GF-D8 (cell line): Measurements from ENCODE around the gene SBSN.

Experiments
- DNase-seq: peaks from one replicate; lab custom pipeline; 2025; lab: John Stamatoyannopoulos, UW

The SBSN gene

DNA sequence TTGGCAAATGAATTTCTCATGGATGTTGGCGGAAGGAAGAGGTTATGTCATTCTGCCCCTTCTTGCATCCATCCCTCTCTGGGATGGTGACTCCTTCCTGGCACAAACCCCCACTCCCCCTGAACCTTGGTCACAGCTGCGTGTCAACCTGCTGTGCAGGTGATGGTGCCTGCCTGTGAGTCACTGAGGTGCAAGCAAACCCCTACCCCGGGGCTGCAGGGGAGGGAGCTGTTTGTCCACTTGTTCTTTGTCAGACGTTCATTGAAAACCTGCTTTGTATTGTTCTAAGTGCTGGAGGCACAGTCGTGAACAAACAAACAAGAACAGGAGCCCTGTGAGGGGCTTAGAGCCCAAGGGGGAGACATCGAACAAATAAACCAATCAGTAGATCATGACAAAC is 3.2 kb upstream of the SBSN start:
- no peak for DNase-seq

DNA sequence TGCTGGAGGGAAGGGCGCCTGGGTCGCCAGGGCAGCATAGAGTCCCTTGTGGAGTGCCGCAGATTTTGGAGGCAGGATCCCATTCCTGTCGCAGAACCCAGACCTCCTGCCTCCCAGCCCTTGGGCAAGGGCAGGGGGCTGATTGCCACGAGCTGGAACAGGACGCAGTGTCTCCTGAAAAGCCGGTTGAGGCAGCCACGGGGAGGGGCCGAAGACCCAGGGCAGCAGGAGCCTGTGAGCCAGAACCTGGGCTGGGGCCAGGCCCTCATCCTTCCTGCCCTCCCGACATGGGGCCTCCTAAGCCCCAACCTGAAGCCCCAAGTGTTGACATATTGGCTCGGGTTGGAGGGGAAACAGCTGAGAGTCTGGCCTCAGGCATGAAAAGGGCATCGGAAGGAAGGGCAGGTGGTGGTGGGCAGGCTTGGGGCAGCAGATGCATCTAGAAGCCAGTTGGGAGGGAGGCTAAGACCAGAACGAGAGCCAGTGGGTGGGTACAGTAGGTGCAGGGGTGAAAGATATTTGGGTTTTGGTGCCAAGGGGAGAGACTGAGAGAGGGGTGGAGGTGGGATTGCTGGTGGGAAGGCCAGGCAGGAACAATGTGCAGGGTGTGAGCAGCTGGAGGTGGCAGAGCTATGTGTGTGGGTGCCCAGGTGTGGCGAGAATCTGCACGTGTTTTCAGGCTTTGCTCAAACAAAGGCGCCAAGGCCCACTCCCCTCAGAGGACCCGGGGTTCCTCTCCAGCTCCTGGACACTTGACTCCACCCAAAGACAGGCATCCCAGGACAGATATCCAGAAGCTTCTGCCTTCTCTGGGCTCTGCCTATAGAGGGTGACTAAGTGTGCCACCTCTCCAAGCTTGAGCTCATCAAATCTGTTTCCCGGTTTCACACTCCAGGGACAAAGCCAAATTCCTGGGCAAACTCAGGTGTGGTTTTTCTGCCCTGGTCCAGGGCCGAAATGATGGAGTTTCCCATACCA is 1.4 kb upstream of the SBSN start:
- no peak for DNase-seq

DNA sequence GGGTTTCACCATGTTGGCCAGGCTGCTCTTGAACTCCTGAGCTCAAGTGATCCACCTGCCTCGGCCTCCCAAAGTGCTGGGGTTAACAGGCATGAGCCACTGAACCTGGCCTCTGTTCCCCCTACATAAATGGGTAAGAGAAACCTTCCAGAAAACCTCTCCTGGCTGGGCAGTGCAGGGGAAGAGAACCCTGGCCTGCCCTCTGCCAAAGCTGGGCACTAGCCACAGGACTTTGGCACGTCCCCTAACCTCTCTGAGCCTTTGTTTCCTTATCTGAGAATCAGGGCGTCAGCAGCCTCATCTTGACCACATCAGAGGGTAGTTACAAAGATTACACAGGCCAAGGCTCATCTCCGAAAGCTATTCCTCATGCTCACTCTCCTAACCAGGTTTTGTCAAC is 2.2 kb downstream of the SBSN start:
- DNase-seq: no peak

DNA sequence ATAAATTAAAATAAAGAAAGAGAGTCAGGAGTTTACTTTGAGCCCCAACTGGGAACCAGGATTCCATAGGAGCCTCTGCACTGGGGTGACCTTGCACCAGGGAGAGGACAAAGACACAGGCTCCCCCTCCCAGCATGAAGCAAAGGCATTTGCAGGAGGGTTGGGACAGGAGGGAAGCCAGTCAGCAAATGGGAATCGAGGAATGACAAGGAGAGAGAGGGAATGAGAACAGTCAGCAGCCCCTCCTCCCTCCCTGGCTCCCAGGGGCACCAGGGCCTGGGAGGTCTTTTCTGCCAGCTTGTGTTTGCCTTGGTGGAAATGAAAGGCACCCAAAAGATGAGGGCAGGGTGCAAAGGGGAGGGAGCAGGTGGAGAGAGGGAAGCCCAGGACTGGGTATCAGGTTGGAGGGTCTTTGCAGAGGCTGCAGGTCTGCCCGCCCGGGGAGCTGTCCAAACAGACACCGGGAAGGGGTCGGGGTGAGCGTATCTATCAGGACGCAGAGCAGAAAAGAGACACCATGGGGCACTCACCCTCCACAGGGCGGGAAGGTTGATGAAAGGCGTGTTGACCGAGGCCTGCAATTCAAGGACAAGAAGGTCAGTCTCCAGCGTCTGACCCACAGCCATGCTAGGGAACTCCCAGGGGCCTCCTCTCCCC is 3.8 kb downstream of the SBSN start:
- DNase-seq: no peak

DNA sequence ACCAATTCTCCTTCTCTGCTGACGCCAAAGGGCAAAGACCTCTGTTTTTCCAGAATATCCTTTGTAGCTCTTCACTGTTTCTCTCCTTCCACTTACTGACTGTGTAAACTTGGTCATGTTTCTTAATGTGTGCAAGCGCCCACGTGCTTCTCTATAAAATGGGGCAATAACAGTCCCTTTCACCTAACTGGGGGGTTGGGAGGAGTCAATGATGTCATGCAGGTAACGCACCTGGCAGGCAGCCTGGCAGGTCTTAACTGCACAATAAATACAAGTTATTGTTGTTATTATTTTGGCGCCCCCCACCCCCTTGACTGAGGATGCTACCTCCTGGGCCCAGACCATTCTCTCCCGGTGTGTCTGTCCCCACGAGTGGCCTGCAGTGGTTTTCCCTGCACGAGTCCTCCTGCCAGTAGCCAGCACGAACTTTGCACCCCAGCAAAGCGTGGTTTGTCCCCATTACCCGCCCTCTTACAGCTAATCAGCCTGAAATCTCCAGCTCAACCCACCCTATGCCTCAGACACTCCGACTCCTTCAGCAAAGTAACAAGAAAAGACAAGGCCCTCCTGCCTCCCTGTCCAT is 5.3 kb downstream of the SBSN start:
- no peak for DNase-seq

DNA sequence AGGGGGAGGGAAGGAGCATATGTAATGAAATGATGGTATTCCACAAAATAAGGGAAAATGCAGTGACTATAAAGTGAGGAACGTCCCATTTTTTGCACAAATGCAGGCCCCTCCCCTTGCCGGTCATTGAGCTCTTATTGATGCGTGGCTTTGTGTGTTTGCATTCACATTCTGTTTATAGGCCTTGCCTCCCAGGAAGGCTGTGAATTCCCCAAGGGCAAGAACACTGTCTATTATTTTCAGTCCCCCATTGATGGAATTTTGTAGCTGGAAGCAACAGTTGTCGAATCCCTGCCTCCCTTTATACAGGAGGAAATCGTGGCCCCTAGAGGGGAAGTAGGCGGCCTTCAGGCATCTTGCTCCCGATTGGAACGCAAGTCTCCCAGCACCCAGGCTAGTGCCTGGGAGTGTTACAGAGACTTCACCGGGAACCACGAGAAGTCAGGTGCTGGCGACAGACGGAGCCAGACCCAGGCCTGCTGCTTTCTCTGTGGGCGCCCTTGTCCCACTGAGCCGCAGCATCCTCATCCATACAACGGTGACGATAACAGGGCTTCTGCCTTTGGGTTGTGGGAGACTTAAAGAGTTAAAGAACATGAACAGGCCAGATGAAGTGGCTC is 6.9 kb downstream of the SBSN start:
- no peak for DNase-seq

DNA sequence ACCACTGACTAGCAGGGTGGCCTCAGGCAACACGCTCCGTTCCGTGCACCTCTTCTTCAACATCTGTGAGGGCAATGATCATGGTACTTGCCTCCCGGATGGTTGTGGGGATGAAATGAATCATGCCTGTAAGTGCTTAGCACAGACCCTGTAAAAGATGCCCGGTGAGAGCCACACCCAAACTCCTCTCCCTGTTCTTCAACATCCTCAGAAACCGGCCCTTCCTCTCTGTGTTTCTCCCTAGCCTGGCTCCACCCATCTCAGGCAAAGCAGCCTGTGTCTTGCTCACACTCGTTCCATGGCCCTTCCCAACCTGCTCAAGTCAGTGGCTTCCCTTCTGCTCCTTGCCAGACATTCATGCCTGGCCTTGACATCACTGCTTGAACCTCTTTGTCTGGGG is 8.8 kb downstream of the SBSN start:
- DNase-seq: no peak

DNA sequence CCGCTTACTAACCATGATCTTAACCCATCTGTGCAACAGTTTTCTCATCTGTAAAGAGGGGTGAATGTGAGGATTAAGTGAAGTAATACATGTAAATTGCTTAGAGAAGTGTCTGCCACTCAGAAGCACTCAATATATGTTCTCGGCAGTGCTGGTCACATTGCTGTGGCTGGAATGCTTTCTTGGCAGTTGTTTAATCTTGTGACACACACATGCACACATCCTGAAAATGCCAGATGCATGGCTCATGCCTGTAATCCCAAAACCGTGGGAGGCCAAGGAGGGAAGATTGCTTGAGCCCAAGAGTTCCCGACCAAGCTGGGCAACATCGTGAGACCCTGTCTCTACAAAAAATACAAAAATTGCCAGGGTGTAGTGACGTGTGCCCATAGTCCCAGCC is 9.8 kb downstream of the SBSN start:
- no peak for DNase-seq

DNA sequence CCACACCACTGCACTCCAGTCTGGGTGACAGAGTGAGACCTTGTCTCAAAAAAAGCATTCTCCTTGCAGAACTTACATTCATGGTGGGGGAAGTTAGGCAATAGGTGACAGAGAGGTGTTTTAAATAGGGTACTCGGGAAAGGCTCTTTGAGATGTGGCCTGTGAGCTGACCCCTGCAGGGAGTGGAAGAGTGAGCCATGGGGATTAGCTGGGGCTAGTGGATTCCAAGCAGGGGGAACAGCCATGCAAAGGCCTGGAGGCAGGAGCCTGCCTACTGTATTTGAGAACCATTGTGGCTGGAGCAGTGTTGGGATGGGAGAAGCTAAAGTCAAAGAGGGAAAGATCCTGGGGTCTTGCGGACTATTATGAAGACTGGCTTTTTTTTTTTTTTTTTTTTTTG is 10.8 kb downstream of the SBSN start:
- no peak for DNase-seq

DNA sequence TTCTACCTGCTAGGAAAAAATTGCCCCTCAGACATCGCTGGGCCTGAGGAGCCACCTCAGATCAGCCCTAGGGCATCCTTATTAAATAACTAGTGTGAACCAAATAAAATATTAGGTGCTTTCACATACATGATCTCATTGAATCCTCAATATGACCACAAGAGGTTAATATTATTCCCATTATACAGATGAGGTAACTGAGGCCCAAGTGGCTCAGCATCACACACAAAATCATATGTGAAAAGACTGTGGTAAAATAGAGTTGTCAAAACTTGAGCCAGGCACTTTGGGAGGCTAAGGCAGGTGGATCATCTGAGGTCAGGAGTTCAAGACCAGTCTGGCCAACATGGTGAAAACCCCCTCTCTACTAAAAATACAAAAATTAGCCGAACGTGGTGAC is 11.8 kb downstream of the SBSN start:
- no peak for DNase-seq

DNA sequence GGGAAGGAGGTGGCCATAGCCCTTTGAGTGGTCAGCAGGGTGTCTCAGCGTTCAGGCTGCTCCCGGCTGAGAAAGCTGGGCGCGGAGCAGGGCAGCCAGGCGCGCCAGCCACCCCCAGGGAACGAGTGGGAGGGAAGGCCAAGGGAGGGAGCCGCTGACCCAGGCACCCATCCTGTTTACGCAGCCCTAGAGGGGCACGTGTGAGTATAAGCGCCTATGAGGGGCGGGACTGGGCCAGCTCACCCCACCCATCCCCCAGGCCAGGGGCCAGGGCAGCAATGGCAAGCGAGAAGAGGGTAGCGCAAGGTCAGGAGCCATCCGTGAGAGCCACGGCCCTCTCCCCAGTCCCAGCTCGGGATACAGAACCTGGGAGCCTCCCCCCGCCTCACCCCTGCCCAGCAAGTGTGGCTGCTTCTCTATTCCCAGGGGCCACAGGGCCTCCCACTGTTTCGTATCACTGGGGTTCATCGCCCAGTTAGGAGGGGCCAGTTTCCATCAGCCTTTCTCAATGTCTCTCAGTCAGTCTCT is 13.8 kb downstream of the SBSN start:
- no peak for DNase-seq

DNA sequence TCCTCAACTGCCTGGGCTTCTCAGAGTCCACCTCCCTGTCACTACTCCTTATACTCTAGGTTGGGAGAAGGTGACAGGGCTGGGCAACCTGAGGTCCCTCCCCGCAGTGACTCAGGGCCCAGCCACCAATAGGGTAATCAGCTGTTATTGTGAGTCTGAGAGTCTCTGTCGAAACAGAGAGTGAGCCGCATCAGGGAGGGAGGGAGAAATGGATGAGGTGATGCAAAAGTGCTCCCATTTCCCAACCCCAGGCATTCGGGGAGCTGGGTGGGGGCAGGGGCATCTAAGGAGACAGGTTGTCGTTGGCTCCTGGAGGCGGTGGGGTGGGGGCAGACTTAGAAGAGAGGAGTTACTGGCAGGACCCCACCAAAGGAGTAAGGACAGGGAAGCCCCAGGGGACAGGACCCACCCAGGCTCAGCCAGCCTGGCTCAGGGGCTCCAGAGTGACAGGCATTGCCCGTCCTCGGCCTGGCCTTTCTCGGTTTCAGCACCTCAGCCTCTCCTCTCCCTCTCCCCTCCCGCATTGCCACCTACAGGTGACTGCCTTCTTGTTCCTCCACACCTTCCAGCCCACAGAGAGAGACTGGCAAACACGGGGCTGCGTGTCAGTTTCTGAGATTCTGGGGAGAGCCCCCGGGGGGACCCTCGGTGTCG is 14.4 kb downstream of the SBSN start, which contains the start of gene DMKN:
Gene DMKN (minus strand): TSS at position 22 of the 654 bp plus-strand sequence. CDS start 174 bp downstream, outside the sequence.
- DNase-seq: no peak

DNA sequence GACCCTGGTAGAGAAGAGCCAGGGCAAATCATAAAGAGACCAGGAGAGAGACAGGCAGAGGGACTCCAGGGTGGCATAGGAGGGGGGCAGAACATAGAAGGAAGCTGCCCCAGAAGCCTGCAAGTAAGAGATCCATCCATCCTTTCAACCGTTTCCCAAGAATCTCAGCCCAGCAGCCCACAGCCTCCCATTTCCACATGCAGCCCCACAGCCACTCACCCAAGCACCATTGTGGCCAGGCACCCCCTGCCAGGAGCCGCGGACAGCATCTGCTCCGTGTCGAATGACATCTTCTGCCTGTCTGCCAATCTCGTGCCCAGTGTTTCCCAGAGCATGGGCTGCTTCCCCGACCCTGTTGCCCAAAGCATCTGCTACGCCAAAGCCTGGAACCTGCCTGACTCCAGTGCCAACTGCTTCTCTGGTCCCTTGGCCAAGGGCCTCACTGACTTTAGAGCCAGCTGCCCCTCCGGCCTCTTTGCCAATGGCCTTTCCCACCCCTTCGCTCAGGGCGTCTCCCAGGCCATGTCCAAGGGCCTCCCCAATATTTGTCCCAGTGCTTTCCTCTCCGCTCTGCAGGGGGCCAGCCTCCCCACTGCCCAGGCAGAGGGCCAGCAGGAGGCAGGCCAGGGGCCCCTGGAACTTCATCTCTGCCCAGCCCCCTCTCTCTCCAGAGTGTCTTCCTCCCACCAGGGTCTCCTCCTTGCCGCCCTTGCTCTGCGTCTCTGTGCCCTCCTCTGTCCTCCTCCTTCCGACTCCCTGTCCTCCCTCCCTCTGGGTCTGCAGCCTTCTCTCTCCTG is 15.1 kb downstream of the SBSN start:
- DNase-seq: no peak

DNA sequence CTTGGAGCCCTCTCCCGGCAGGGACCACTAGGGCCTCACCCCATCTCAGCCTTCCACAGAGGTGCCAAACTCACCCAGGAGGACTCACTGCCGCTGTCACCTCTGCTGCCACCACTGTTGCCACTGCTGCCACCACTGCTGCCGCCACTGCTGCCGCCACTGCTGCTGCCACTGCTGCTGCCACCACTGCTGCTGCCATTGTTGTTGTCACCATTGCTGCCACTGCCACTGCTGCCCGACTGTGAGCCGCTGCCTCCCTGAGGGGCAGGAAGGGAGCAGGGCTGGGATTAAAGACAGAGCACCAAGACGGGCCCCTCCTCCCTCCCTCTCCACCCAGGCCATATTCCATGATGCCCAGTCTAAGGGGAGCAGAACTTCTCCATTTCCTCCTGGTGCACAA is 16.8 kb downstream of the SBSN start:
- no peak for DNase-seq

DNA sequence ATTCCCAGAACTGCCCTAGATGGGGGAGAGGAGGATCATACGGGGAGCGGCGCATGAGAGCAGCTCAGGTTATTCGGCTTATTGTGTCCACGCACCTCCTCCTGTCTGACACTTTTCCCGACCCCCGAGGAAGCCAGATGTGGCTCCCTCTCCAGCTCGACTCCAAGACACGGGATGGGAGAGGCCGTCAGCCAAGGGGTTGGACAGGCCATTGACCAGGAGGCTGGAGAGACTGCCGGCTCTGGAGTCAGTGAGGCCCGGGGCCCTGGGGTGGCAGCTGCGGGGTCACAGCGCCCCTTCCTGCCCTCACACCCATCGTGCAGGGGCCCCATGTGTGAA is 17.5 kb downstream of the SBSN start:
- no peak for DNase-seq

DNA sequence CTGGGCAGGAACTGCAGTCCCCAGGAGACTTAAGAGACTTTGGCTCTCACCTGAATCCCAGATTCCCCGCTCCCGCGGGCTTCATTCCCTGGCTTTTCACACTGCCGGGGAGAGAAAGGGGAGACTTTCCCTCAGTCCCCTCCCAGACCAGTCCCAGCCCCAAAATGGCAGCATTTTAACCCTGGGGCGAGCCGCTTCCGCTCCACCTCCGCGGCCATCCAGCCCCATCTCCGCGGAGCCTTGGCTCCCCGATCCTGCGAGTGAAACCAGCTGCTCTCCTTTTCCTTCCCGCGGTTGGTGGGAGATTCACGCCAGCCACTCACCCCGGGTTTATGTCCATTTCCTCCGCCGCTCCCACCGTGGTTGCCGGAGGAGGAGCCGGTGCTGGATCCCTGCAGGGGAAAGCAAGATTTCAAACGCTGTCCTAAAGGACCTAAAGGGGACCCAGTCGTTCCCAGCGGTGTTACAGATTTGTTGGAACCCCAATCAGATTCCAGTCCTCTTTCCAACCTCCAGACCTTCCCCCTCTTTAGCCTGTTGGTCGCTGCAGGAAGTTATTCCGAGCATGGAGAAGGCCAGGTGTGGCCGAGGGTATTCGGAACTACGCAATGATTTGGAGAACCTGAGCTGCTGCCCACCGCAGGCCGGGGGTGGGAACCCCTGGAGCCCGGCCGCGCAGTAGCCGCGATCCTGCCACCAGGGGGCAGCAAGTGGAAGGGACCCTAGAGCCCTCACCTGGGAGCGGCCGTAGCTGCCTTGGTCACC is 18.1 kb downstream of the SBSN start:
- DNase-seq: no peak

DNA sequence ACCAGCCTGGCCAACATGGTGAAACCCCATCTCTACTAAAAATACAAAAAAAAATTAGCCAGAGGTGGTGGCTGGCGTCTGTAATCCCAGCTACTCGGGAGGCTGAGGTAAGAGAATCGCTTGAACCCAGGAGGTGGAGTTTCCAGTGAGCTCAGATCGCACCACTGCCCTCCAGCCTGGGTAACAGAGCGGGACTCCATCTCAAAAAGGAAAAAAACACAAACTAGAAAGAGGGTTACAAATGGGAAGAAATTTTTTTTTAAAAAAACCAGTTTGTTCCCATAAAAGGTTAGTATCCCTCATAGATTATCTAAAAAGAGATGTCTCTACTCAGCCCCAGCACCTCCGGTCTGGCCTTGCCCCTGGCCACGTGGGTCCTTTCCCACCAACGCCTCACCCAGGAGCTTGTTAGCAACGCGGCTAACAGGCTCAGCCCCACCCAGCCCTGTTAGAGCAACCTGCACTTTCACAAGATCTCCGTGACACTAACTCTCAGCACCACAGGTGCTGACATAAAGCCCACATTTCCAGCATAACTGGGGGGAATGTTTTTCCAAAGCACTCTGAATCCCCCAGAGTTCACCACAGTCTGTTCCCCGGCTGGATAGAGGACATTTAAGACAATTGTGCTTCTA is 19.0 kb downstream of the SBSN start:
- no peak for DNase-seq

DNA sequence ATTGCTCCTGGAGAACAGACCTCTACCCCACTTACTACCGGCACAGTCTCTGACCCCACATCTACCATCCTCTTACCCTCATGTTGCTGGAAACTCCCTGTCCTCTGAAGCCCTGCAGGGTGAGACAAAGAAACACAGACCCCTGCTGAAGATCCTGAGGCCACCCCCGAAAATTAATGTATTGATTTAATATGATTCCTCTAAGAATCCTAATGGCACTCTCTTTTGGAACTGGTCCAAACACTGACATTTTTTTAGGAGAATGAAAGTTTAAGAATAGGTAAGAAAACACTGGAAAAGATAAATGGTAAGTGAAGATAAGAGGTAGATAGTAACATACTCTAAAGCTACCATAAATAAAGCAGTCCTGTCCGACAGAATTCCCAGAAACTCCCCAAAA is 20.0 kb downstream of the SBSN start:
- no peak for DNase-seq

DNA sequence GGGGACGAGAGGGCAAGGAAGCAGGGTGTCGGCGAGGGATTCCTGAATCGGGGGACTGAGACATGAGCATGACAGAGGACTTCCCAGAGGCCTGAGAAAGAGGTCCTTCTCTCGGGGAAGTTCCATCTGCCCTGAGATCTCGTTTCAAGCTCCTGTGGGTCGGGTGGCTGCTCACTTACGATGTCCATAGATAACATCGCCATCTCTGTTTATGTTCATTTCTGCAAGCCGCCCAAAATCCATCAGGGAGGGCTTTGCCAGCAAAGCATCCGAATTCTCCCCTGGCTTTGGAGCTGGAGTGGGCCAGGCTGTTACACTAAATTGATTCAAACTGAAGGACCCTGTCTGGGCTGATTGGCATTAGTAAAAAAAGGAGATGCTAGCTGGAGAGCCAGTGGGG is 20.6 kb downstream of the SBSN start:
- DNase-seq: no peak

DNA sequence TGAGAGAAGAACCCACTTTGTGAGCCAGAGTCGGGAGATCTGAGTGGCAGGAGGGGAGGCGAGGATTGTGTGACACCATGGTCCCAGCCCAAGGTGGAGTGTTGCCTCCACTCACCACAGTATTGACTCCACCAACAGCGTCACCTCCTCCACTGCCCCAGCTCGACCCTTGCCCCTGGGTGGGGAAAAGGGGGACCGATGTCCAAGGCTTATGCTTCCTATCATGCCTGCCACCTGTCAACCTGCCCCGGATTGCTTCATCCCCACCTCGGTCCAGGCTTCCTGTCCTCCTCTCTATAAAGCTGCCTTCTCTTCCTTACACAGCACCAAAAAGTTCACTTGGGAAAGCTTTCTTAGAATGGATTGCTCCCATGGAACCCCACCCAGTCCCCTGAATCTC is 22.1 kb downstream of the SBSN start:
- no peak for DNase-seq
